Measurements from ENCODE around the gene EI24.

- TF ChIP-seq, protein P1, sequence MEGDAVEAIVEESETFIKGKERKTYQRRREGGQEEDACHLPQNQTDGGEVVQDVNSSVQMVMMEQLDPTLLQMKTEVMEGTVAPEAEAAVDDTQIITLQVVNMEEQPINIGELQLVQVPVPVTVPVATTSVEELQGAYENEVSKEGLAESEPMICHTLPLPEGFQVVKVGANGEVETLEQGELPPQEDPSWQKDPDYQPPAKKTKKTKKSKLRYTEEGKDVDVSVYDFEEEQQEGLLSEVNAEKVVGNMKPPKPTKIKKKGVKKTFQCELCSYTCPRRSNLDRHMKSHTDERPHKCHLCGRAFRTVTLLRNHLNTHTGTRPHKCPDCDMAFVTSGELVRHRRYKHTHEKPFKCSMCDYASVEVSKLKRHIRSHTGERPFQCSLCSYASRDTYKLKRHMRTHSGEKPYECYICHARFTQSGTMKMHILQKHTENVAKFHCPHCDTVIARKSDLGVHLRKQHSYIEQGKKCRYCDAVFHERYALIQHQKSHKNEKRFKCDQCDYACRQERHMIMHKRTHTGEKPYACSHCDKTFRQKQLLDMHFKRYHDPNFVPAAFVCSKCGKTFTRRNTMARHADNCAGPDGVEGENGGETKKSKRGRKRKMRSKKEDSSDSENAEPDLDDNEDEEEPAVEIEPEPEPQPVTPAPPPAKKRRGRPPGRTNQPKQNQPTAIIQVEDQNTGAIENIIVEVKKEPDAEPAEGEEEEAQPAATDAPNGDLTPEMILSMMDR (IDR thresholded peaks at IDR 0.05): no peak
- no peak for TF ChIP-seq EP300 (IDR thresholded peaks at IDR 0.05; ENCODE audit: borderline replicate concordance in 1 of 2, low read depth in 1 of 2, low read length in 1 of 2)
- no peak for TF ChIP-seq TEAD4 (IDR thresholded peaks at IDR 0.05; ENCODE audit: borderline replicate concordance, insufficient read depth)
- no peak for TF ChIP-seq TCF12 (IDR thresholded peaks at IDR 0.05)
- no peak for TF ChIP-seq NRF1 (IDR thresholded peaks at IDR 0.05; ENCODE audit: low read depth, low read length)
- TF ChIP-seq, protein P2, sequence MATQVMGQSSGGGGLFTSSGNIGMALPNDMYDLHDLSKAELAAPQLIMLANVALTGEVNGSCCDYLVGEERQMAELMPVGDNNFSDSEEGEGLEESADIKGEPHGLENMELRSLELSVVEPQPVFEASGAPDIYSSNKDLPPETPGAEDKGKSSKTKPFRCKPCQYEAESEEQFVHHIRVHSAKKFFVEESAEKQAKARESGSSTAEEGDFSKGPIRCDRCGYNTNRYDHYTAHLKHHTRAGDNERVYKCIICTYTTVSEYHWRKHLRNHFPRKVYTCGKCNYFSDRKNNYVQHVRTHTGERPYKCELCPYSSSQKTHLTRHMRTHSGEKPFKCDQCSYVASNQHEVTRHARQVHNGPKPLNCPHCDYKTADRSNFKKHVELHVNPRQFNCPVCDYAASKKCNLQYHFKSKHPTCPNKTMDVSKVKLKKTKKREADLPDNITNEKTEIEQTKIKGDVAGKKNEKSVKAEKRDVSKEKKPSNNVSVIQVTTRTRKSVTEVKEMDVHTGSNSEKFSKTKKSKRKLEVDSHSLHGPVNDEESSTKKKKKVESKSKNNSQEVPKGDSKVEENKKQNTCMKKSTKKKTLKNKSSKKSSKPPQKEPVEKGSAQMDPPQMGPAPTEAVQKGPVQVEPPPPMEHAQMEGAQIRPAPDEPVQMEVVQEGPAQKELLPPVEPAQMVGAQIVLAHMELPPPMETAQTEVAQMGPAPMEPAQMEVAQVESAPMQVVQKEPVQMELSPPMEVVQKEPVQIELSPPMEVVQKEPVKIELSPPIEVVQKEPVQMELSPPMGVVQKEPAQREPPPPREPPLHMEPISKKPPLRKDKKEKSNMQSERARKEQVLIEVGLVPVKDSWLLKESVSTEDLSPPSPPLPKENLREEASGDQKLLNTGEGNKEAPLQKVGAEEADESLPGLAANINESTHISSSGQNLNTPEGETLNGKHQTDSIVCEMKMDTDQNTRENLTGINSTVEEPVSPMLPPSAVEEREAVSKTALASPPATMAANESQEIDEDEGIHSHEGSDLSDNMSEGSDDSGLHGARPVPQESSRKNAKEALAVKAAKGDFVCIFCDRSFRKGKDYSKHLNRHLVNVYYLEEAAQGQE (IDR thresholded peaks at IDR 0.05; ENCODE audit: low read depth, low read length): no peak
- TF ChIP-seq, protein P3, sequence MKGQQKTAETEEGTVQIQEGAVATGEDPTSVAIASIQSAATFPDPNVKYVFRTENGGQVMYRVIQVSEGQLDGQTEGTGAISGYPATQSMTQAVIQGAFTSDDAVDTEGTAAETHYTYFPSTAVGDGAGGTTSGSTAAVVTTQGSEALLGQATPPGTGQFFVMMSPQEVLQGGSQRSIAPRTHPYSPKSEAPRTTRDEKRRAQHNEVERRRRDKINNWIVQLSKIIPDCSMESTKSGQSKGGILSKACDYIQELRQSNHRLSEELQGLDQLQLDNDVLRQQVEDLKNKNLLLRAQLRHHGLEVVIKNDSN (IDR thresholded peaks at IDR 0.05; ENCODE audit: borderline replicate concordance, low read depth): no peak
- TF ChIP-seq POLR2AphosphoS5 (IDR thresholded peaks at IDR 0.05; ENCODE audit: low read depth, low read length): no peak
- no peak for TF ChIP-seq FOXM1 (IDR thresholded peaks at IDR 0.05; ENCODE audit: low read depth)
Measured at GRCh38 chr11:125572916-125573315, 3.6 kb downstream of the EI24 start.

Data from SK-N-SH (cell line).